ENCODE data around the gene CTBS.
"Not testable (repeated sequence)": the region's sequence is repeated elsewhere in the genome, so short reads cannot be mapped to it uniquely, and the experiment has no call there.

CTBS gene

DNA sequence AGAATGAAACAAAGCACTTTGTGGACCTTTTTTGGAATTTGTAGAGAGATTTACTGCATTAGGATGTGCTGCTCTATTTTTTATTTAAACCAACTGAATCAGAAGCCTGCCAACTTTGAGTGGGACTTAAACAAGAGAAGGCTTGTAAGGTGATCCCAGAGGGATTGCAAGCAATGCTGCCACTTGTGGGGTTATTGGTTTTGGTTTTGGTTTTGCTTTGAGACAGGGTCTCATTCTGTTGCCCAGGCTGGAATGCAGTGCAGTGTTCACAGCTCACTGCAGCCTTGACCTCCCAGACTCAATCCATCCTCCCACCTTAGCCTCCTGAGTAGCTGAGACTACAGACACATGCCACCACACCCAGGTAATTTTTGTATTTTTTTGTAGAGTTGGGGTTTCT, 35.6 kb downstream of the CTBS start:
- Histone ChIP-seq H3K9ac (ENCODE audit: insufficient read length, low read depth) (no peak overlapping the region), H3K4me3 (ENCODE audit: insufficient read length, low read depth) (no peak overlapping the region), H3K9me3 (ENCODE audit: insufficient read depth, low read length) (no peaks in the 10 kb centered on the region), H3K4me1 (ENCODE audit: insufficient read depth, insufficient read length) (no peaks in the 10 kb centered on the region), H3K27me3 (ENCODE audit: insufficient read depth, insufficient read length) (no peaks in the 10 kb centered on the region), H3K36me3 (ENCODE audit: insufficient read depth, insufficient read length, low read length) (no peaks in the 10 kb centered on the region)
- no peak for DNase-seq (ENCODE audit: low read depth, low spot score)
- no peak for TF ChIP-seq YY1 (IDR thresholded peaks at IDR 0.05; ENCODE audit: insufficient read depth, insufficient read length)
- TF ChIP-seq SUZ12 (IDR thresholded peaks at IDR 0.05; ENCODE audit: extremely low read depth, insufficient read depth, insufficient read length): no peak
- no peak for TF ChIP-seq ZNF274 (IDR thresholded peaks at IDR 0.05; ENCODE audit: low read depth, low read length)

- Histone ChIP-seq H3K4me3 (ENCODE audit: insufficient read length, low read depth) (no peak overlapping the region), H3K9ac (ENCODE audit: insufficient read length, low read depth) (no peak overlapping the region), H3K9me3 (ENCODE audit: insufficient read depth, low read length) (peaks cover 17% of the 10 kb centered on the region; the same call in 1 of the 2 replicates), H3K27me3 (ENCODE audit: insufficient read depth, insufficient read length) (no peaks in the 10 kb centered on the region), H3K4me1 (ENCODE audit: insufficient read depth, insufficient read length) (no peaks in the 10 kb centered on the region), H3K36me3 (ENCODE audit: insufficient read depth, insufficient read length, low read length) (no peaks in the 10 kb centered on the region)
- TF ChIP-seq SUZ12 (IDR thresholded peaks at IDR 0.05; ENCODE audit: extremely low read depth, insufficient read depth, insufficient read length) (no peak), ZNF274 (IDR thresholded peaks at IDR 0.05; ENCODE audit: low read depth, low read length) (no peak), YY1 (IDR thresholded peaks at IDR 0.05; ENCODE audit: insufficient read depth, insufficient read length) (no peak)
- DNase-seq (ENCODE audit: low read depth, low spot score): no peak
These were observed 48.5 kb downstream of the CTBS start for GRCh38 chr1:84525779-84526178.

DNA sequence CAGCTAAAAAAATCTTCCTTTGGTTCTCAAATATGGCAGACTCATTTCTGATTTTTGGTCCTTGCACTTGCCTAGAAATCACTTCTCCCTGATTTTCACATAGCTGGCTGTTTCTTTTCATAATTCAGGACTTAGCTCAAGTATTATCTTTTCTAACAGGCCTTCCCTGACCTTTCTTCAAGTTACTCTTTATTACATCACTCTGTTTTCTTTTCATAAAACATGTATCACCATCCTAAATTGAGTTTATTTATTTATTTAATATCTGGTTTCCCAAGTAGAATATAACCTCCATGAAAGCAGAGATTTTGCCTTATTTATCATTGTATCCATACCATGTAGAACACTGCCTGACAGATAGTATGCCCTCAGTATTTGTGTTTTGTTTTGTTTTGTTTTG, 49.6 kb downstream of the CTBS start:
- Histone ChIP-seq H3K9me3 (ENCODE audit: insufficient read depth, low read length) (peaks cover 17% of the 10 kb centered on the region; the same call in 1 of the 2 replicates), H3K4me1 (ENCODE audit: insufficient read depth, insufficient read length) (no peaks in the 10 kb centered on the region), H3K36me3 (ENCODE audit: insufficient read depth, insufficient read length, low read length) (no peaks in the 10 kb centered on the region), H3K27me3 (ENCODE audit: insufficient read depth, insufficient read length) (no peaks in the 10 kb centered on the region), H3K4me3 (ENCODE audit: insufficient read length, low read depth) (no peak overlapping the region), H3K9ac (ENCODE audit: insufficient read length, low read depth) (no peak overlapping the region)
- DNase-seq (ENCODE audit: low read depth, low spot score): no peak
- TF ChIP-seq YY1 (IDR thresholded peaks at IDR 0.05; ENCODE audit: insufficient read depth, insufficient read length): no peak
- no peak for TF ChIP-seq ZNF274 (IDR thresholded peaks at IDR 0.05; ENCODE audit: low read depth, low read length)
- TF ChIP-seq SUZ12 (IDR thresholded peaks at IDR 0.05; ENCODE audit: extremely low read depth, insufficient read depth, insufficient read length): no peak

DNA sequence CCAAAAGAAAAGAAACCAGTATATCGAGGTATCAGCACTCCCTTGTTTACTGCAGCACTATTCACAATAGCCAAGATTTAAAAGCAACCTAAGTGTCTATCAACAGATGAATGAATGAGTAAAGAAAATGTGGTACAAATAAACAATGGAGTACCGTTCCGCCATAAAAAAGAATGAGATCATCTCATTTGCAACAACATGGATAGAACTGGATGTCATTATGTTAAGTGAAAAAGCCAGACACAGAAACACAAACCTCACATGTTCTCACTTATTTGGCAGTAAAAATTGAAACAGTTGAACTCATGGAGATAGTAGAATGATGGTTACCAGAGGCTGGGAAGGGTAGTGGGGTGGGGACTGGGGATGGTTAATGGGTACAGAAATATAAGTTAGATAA, 63.6 kb downstream of the CTBS start:
- no peaks in the 10 kb centered on the region for H3K36me3 ChIP-seq (ENCODE audit: insufficient read depth, insufficient read length, low read length)
- no peak overlapping the region for H3K9ac ChIP-seq (ENCODE audit: insufficient read length, low read depth)
- H3K27me3 ChIP-seq (ENCODE audit: insufficient read depth, insufficient read length): no peaks in the 10 kb centered on the region
- H3K9me3 ChIP-seq (ENCODE audit: insufficient read depth, low read length): no peaks in the 10 kb centered on the region
- H3K4me1 ChIP-seq (ENCODE audit: insufficient read depth, insufficient read length): no peaks in the 10 kb centered on the region
- no peak for TF ChIP-seq SUZ12 (IDR thresholded peaks at IDR 0.05; ENCODE audit: extremely low read depth, insufficient read depth, insufficient read length)
- H3K4me3 ChIP-seq (ENCODE audit: insufficient read length, low read depth): no peak overlapping the region
- no peak for DNase-seq (ENCODE audit: low read depth, low spot score)

- no peak for TF ChIP-seq SUZ12 (IDR thresholded peaks at IDR 0.05; ENCODE audit: extremely low read depth, insufficient read depth, insufficient read length)
- TF ChIP-seq ZNF274 (IDR thresholded peaks at IDR 0.05; ENCODE audit: low read depth, low read length): no peak
- TF ChIP-seq YY1 (IDR thresholded peaks at IDR 0.05; ENCODE audit: insufficient read depth, insufficient read length): no peak
- Histone ChIP-seq H3K36me3 (ENCODE audit: insufficient read depth, insufficient read length, low read length) (no peaks in the 10 kb centered on the region), H3K4me1 (ENCODE audit: insufficient read depth, insufficient read length) (no peaks in the 10 kb centered on the region), H3K9ac (ENCODE audit: insufficient read length, low read depth) (no peak overlapping the region), H3K4me3 (ENCODE audit: insufficient read length, low read depth) (no peak overlapping the region), H3K9me3 (ENCODE audit: insufficient read depth, low read length) (no peaks in the 10 kb centered on the region), H3K27me3 (ENCODE audit: insufficient read depth, insufficient read length) (no peaks in the 10 kb centered on the region)
- DNase-seq (ENCODE audit: low read depth, low spot score): no peak
These were observed 64.1 kb downstream of the CTBS start for GRCh38 chr1:84510165-84510564.

DNA sequence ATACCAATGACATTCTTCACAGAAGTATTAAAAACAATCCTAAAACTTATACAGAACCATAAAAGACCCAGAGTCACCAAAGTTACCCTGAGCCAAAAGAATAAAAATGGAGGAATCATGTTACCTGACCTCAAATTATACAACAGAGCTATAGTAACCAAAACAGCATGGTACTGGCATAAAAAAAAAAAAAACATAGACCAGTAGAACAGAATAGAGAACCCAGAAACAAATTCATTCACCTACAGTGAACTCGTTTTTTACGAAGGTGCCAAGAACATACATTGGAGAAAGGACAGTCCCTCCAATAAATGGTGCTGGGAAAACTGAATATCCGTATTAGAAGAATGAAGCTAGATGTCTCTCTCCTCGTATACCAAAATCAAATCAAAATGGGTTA, 65.2 kb downstream of the CTBS start:
- no peak overlapping the region for H3K4me3 ChIP-seq (ENCODE audit: insufficient read length, low read depth)
- no peaks in the 10 kb centered on the region for H3K4me1 ChIP-seq (ENCODE audit: insufficient read depth, insufficient read length)
- peaks cover 2% of the 10 kb centered on the region for H3K36me3 ChIP-seq (ENCODE audit: insufficient read depth, insufficient read length, low read length)
- no peak for DNase-seq (ENCODE audit: low read depth, low spot score)
- no peaks in the 10 kb centered on the region for H3K9me3 ChIP-seq (ENCODE audit: insufficient read depth, low read length)
- TF ChIP-seq ZNF274 (IDR thresholded peaks at IDR 0.05; ENCODE audit: low read depth, low read length) (no peak), YY1 (IDR thresholded peaks at IDR 0.05; ENCODE audit: insufficient read depth, insufficient read length) (no peak), SUZ12 (IDR thresholded peaks at IDR 0.05; ENCODE audit: extremely low read depth, insufficient read depth, insufficient read length) (no peak)
- no peaks in the 10 kb centered on the region for H3K27me3 ChIP-seq (ENCODE audit: insufficient read depth, insufficient read length)
- no peak overlapping the region for H3K9ac ChIP-seq (ENCODE audit: insufficient read length, low read depth)

DNA sequence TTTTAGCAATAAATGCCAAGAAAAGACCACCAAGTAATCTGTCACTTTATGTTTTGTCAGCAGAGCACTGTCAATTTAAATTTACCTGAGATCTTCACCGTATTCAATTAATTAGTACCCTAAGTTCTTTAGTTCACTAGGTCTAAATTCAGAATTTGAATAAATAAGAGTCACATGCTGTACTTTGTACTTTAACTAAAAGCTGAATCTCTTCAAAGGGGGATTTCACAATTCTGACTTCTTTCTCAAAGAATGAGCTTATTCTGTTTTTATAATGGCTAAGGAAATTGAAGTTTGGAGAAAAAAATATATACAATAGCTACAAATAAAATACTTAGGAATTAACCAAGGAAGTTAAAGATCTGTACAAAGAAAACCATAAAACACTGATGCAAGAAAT, 65.7 kb downstream of the CTBS start:
- no peaks in the 10 kb centered on the region for H3K4me1 ChIP-seq (ENCODE audit: insufficient read depth, insufficient read length)
- no peaks in the 10 kb centered on the region for H3K9me3 ChIP-seq (ENCODE audit: insufficient read depth, low read length)
- no peaks in the 10 kb centered on the region for H3K27me3 ChIP-seq (ENCODE audit: insufficient read depth, insufficient read length)
- TF ChIP-seq SUZ12 (IDR thresholded peaks at IDR 0.05; ENCODE audit: extremely low read depth, insufficient read depth, insufficient read length) (no peak), ZNF274 (IDR thresholded peaks at IDR 0.05; ENCODE audit: low read depth, low read length) (no peak), YY1 (IDR thresholded peaks at IDR 0.05; ENCODE audit: insufficient read depth, insufficient read length) (no peak)
- H3K4me3 ChIP-seq (ENCODE audit: insufficient read length, low read depth): no peak overlapping the region
- H3K9ac ChIP-seq (ENCODE audit: insufficient read length, low read depth): no peak overlapping the region
- no peak for DNase-seq (ENCODE audit: low read depth, low spot score)
- H3K36me3 ChIP-seq (ENCODE audit: insufficient read depth, insufficient read length, low read length): peaks cover 7% of the 10 kb centered on the region

DNA sequence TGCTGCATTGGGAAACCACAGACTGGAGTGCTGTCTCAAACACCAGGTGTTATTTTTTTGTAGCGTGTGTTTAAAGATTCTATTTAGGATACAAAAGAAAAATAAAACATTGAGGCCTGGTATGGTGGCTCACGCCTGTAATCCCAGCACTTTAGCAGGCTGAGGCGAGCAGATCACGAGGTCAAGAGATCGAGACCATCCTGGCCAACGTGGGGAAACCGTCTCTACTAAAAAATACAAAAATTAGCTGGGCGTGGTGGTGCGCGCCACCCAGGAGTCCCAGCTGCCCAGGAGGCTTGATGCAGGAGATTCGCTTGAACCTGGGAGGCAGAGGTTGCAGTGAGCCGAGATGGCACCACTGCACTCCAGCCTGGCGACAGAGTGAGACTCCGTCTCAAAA, 66.4 kb downstream of the CTBS start:
- H3K9me3 ChIP-seq (ENCODE audit: insufficient read depth, low read length); DNase-seq (ENCODE audit: low read depth, low spot score); H3K9ac ChIP-seq (ENCODE audit: insufficient read length, low read depth); H3K4me1 ChIP-seq (ENCODE audit: insufficient read depth, insufficient read length); H3K27me3 ChIP-seq (ENCODE audit: insufficient read depth, insufficient read length); H3K4me3 ChIP-seq (ENCODE audit: insufficient read length, low read depth): not testable (repeated sequence)
- H3K36me3 ChIP-seq (ENCODE audit: insufficient read depth, insufficient read length, low read length): peaks cover 12% of the 10 kb centered on the region

Data from NT2/D1 (cell line).